PC-3 (cell line): ENCODE measurements around the gene PTK6. TPM values are rescaled to one million over a fixed set of nuclear protein-coding genes. Genes with fewer than 3 reads are reported as not detected.

Source experiments
- ATAC-seq: fragments of 200-7000 bp; cut with Tn5 transposase; 2 replicates; pipeline ENCODE4 v1.9.1; 2020; ENCODE audit warnings: mild to moderate bottlenecking, moderate library complexity
- BruUV-seq: library from RNA; stranded (reverse); fragments of 400-500 nt; replicated peaks from 2 replicates; lab custom pipeline; 2021; lab: Mats Ljungman, UMichigan
- CTCF ChIA-PET: fragments of 300-600 bp; sonication (Branson Sonifier 250); formaldehyde crosslinking; loops from one replicate; lab custom pipeline; 2022; ENCODE audit warnings: antibody characterized with exemption; lab: Charles Lee
- POLR2A ChIA-PET: fragments of 300-600 bp; sonication (Branson Sonifier 250); formaldehyde crosslinking; loops from one replicate; lab custom pipeline; 2022; ENCODE audit warnings: antibody characterized with exemption; ENCODE audit not compliant: unreplicated experiment; lab: Charles Lee
- DNase-seq: peaks from one replicate; pipeline ENCODE4 v3.0.0-alpha.2; 2015
- H2AFZ ChIP-seq: fragments of 300-600 bp; sonication (generic); 2 replicates; pipeline ENCODE4 v1.6.0; 2016; ENCODE audit warnings: antibody characterized with exemption, low read length
- H3F3A ChIP-seq: fragments of 300-600 bp; sonication (generic); one replicate; pipeline ENCODE4 v1.6.0; 2017; ENCODE audit warnings: antibody characterized with exemption, low read length, control low read depth, mild to moderate bottlenecking; ENCODE audit not compliant: unreplicated experiment
- H3K27ac ChIP-seq: fragments of 300-600 bp; sonication (generic); 2 replicates; pipeline ENCODE4 v1.5.1; 2016; ENCODE audit warnings: mild to moderate bottlenecking, low read length
- H3K27me3 ChIP-seq: fragments of 300-600 bp; sonication (generic); 2 replicates; pipeline ENCODE4 v1.6.1; 2016; ENCODE audit warnings: low read length, mixed read lengths
- H3K36me3 ChIP-seq: fragments of 300-600 bp; sonication (generic); 2 replicates; pipeline ENCODE4 v1.6.1; 2016; ENCODE audit warnings: low read depth, mixed run types, low read length, mixed read lengths
- H3K4me1 ChIP-seq: fragments of 300-600 bp; sonication (generic); 2 replicates; pipeline ENCODE4 v1.5.1; 2016; ENCODE audit warnings: low read length; ENCODE audit not compliant: insufficient read depth
- H3K4me2 ChIP-seq: fragments of 300-600 bp; sonication (generic); 2 replicates; pipeline ENCODE4 v1.6.0; 2016; ENCODE audit warnings: low read length
- H3K4me3 ChIP-seq: fragments of 300-600 bp; sonication (generic); 2 replicates; pipeline ENCODE4 v1.5.1; 2016; ENCODE audit warnings: mild to moderate bottlenecking, low read length, mixed read lengths
- H3K79me2 ChIP-seq: fragments of 300-600 bp; sonication (generic); 2 replicates; pipeline ENCODE4 v1.6.1; 2017; ENCODE audit warnings: low read length, mixed read lengths
- H3K9ac ChIP-seq: fragments of 300-600 bp; sonication (generic); 2 replicates; pipeline ENCODE4 v1.6.0; 2016; ENCODE audit warnings: mild to moderate bottlenecking, low read length
- H3K9me2 ChIP-seq: fragments of 300-600 bp; sonication (generic); replicated peaks from 2 replicates; pipeline ENCODE4 v1.6.1; 2016; ENCODE audit warnings: mixed run types, low read length, mixed read lengths
- H3K9me3 ChIP-seq: fragments of 300-600 bp; sonication (generic); 2 replicates; pipeline ENCODE4 v1.6.1; 2016; ENCODE audit warnings: low read length, mixed read lengths
- H4K20me1 ChIP-seq: fragments of 300-600 bp; sonication (generic); 2 replicates; pipeline ENCODE4 v1.6.1; 2016; ENCODE audit warnings: low read length, mixed read lengths
- CTCF ChIP-seq: fragments of 300-600 bp; sonication (generic); conservative IDR thresholded peaks from 2 replicates; pipeline ENCODE4 v1.5.1; 2017; ENCODE audit warnings: antibody characterized with exemption, low read depth, mild to moderate bottlenecking, low read length
- EZH2 ChIP-seq: fragments of 300-600 bp; sonication (generic); IDR thresholded peaks from one replicate; pipeline ENCODE4 v1.6.1; 2017; ENCODE audit warnings: antibody characterized with exemption, mild to moderate bottlenecking, low read length; ENCODE audit not compliant: unreplicated experiment
- EZH2phosphoT487 ChIP-seq: fragments of 300-600 bp; sonication (generic); IDR thresholded peaks from 2 replicates; pipeline ENCODE4 v1.6.1; 2018; ENCODE audit warnings: mild to moderate bottlenecking, antibody characterized with exemption, low read length, borderline replicate concordance
- intact Hi-C: fragments of 100-400 bp; cut with micrococcal nuclease; formaldehyde crosslinking; loops from 2 replicates; pipeline ENCODE4 v1.9.0; 2023
- total RNA-seq: library from RNA; depleted of rRNA; stranded (reverse); fragments of >200 nt; gene quantifications from 2 replicates; pipeline ENCODE4 v1.2.3, GENCODE V29; 2014

The PTK6 gene
- total RNA-seq, 1 experiment from 2014 or later, result 11.1 TPM

GRCh38 chr20:63498960-63499337, 38.2 kb downstream of the PTK6 start, which contains the start of gene EEF1A2:
Gene EEF1A2 (minus strand): TSS chr20:63499083. CDS start chr20:63497763, 1,320 bp downstream.
- H3K9me3 ChIP-seq, result no peaks in the 10 kb centered on the region
- DNase-seq (peak; percentile 62), ATAC-seq (peak; percentile 39)
- CTCF ChIA-PET, result no interaction called here
- no peaks in the 10 kb centered on the region; the same call in 1 of the 2 replicates for H4K20me1 ChIP-seq
- H3F3A ChIP-seq, result no peaks in the 10 kb centered on the region
- no TSS peak for BruUV-seq
- peaks cover 23% of the 10 kb centered on the region for H3K36me3 ChIP-seq
- H3K4me2 ChIP-seq, result peak within 1 kb of the TSS; percentile 98
- H3K4me3 ChIP-seq, result peak within 1 kb of the TSS; percentile 84
- H3K27ac ChIP-seq, result no peak within 1 kb of the TSS; the same call in 1 of the 2 replicates
- no peaks in the 10 kb centered on the region for H3K9me2 ChIP-seq
- peak within 1 kb of the TSS; percentile 72 for H2AFZ ChIP-seq
- peak within 1 kb of the TSS; percentile 37 for H3K9ac ChIP-seq
- intact Hi-C loops, result no loop called here
- H3K27me3 ChIP-seq, result no peaks in the 10 kb centered on the region
- TF ChIP-seq CTCF (peak; percentile 14; the same call in 1 of the 2 replicates), EZH2 (no peak), EZH2phosphoT487 (no peak)
- peaks cover 21% of the 10 kb centered on the region for H3K79me2 ChIP-seq
- peaks cover 14% of the 10 kb centered on the region for H3K4me1 ChIP-seq
- POLR2A ChIA-PET, result no interaction called here

- H3K4me2 ChIP-seq, result peak overlapping the region; percentile 98
- no peak overlapping the region; the same call in 1 of the 2 replicates for H3K27ac ChIP-seq
- peak overlapping the region; percentile 84 for H3K4me3 ChIP-seq
- H3K27me3 ChIP-seq, result no peaks in the 10 kb centered on the region
- no peaks in the 10 kb centered on the region for H3K9me3 ChIP-seq
- POLR2A ChIA-PET, result interaction anchor here (0.5 kb wide), 1 partner anchor 22 kb away, joined by 6 read pairs; no protein-coding TSS in a partner anchor
- H3K9ac ChIP-seq, result peak overlapping the region; percentile 37
- H3K36me3 ChIP-seq, result peaks cover 29% of the 10 kb centered on the region
- intact Hi-C loops, result no loop called here
- H3K4me1 ChIP-seq, result peaks cover 14% of the 10 kb centered on the region
- DNase-seq (peak; percentile 73), ATAC-seq (peak; percentile 80)
- no peaks in the 10 kb centered on the region for H3F3A ChIP-seq
- no peaks in the 10 kb centered on the region; the same call in 1 of the 2 replicates for H4K20me1 ChIP-seq
- CTCF ChIA-PET, result no interaction called here
- TF ChIP-seq EZH2, result no peak
- TF ChIP-seq CTCF, result no peak
- peak; percentile 76; the same call in 1 of the 2 replicates for TF ChIP-seq EZH2phosphoT487
- peak overlapping the region; percentile 68 for H2AFZ ChIP-seq
- H3K9me2 ChIP-seq, result no peaks in the 10 kb centered on the region
- H3K79me2 ChIP-seq, result peaks cover 21% of the 10 kb centered on the region
- no TSS peak for BruUV-seq
These were observed 38.9 kb downstream of the PTK6 start for GRCh38 chr20:63497946-63498935.
